GM10266 (cell line): ENCODE data around the gene TUSC7.

Experiments
- DNase-seq: peaks from one replicate; pipeline ENCODE4 v3.0.0; 2012; ENCODE audit errors: extremely low spot score
- CTCF ChIP-seq: IDR thresholded peaks from 2 replicates; pipeline ENCODE4 v1.5.1; 2012; ENCODE audit warnings: mild to moderate bottlenecking, low read depth; ENCODE audit not compliant: control insufficient read depth, insufficient read depth; ENCODE audit errors: missing control alignments

TUSC7 gene

GRCh38 chr3:116709479-116709878 is at the start of gene TUSC7:
Gene TUSC7 (plus strand): TSS chr3:116709779.
- no peak for DNase-seq
- TF ChIP-seq CTCF: no peak

- TF ChIP-seq CTCF: no peak
These were observed 48.4 kb upstream of the TUSC7 start for GRCh38 chr3:116661196-116661595.

GRCh38 chr3:116663161-116664110 is 46.1 kb upstream of the TUSC7 start:
- TF ChIP-seq CTCF: no peak
- no peak for DNase-seq

More at GRCh38 chr3:116661196-116661595, 48.4 kb upstream of the TUSC7 start:
- no peak for DNase-seq

GRCh38 chr3:116667324-116667723 is 42.3 kb upstream of the TUSC7 start:
- no peak for DNase-seq
- TF ChIP-seq CTCF: no peak

GRCh38 chr3:116667791-116668190 is 41.8 kb upstream of the TUSC7 start:
- no peak for TF ChIP-seq CTCF
- no peak for DNase-seq

GRCh38 chr3:116669576-116669975 is 40.0 kb upstream of the TUSC7 start:
- TF ChIP-seq CTCF: no peak
- no peak for DNase-seq

GRCh38 chr3:116671151-116671550 is 38.4 kb upstream of the TUSC7 start:
- no peak for DNase-seq
- no peak for TF ChIP-seq CTCF
